Coronary artery (tissue), 2 donors: Measurements from ENCODE around the gene SCYGR6.
"Not testable (repeated sequence)": the region's sequence is repeated elsewhere in the genome, so short reads cannot be mapped to it uniquely, and the experiment has no call there.

Source experiments
- DNase-seq: peaks from one replicate; pipeline ENCODE4 v3.0.0-alpha.2; 2017; ENCODE audit warnings: low spot score
- H3K27ac ChIP-seq, 2 donors: fragments of 200-600 bp; sonication (generic); one replicate each; pipeline ENCODE4 v1.5.1; 2016 to 2019
- H3K4me3 ChIP-seq: fragments of 200-600 bp; sonication (generic); 2 replicates; pipeline ENCODE4 v1.5.1; 2016; ENCODE audit warnings: mild to moderate bottlenecking, moderate library complexity
- CTCF ChIP-seq: fragments of 200-600 bp; sonication (generic); IDR thresholded peaks from one replicate; pipeline ENCODE4 v1.5.1; 2019; ENCODE audit warnings: antibody characterized with exemption

SCYGR6 gene

GRCh38 chr2:227765788-227766372, 41.3 kb upstream of the SCYGR6 start:
- TF ChIP-seq CTCF: no peak
- H3K27ac ChIP-seq: peak overlapping the region in 1 of 2 donors; percentile 5
- H3K4me3 ChIP-seq: no peak overlapping the region
- DNase-seq: peak; percentile 7

- no peak overlapping the region for H3K27ac ChIP-seq
- no peak overlapping the region for H3K4me3 ChIP-seq
- DNase-seq: no peak
- TF ChIP-seq CTCF: no peak
These were observed 37.4 kb upstream of the SCYGR6 start for GRCh38 chr2:227761740-227762476.

- no peak for TF ChIP-seq CTCF
- no peak for DNase-seq
- no peak overlapping the region for H3K4me3 ChIP-seq
- no peak overlapping the region for H3K27ac ChIP-seq
These were observed 35.0 kb upstream of the SCYGR6 start for GRCh38 chr2:227759411-227760118.

GRCh38 chr2:227756261-227756660, 31.7 kb upstream of the SCYGR6 start:
- not testable (repeated sequence) for DNase-seq, H3K4me3 ChIP-seq, H3K27ac ChIP-seq

- Histone ChIP-seq H3K4me3 (no peak overlapping the region), H3K27ac (no peak overlapping the region)
- TF ChIP-seq CTCF: no peak
- DNase-seq: no peak
These were observed 23.5 kb upstream of the SCYGR6 start for GRCh38 chr2:227748079-227748478.

GRCh38 chr2:227745594-227745993, 21.0 kb upstream of the SCYGR6 start, which contains the start of gene SCYGR8:
Gene SCYGR8, plus strand, starts transcription at chr2:227745894. Its CDS starts 0 bp downstream, at chr2:227745894.
- no peak within 1 kb of the TSS for H3K4me3 ChIP-seq
- no peak for TF ChIP-seq CTCF
- DNase-seq: no peak

GRCh38 chr2:227740705-227741104, 16.1 kb upstream of the SCYGR6 start:
- not testable (repeated sequence) for H3K4me3 ChIP-seq, DNase-seq, H3K27ac ChIP-seq

More at GRCh38 chr2:227745594-227745993, 21.0 kb upstream of the SCYGR6 start, which contains the start of gene SCYGR8:
- no peak within 1 kb of the TSS for H3K27ac ChIP-seq
